H1 (cell line): Measurements from ENCODE around the gene SIMC1. TPM values are rescaled to one million over a fixed set of nuclear protein-coding genes. Genes with fewer than 3 reads are reported as not detected.

Experiments
- CTCF ChIA-PET: fragments of 300-600 bp; sonication (Branson Sonifier 250); formaldehyde crosslinking; loops from one replicate; lab custom pipeline; 2021; ENCODE audit not compliant: partially characterized antibody; lab: Charles Lee
- POLR2A ChIA-PET: fragments of 300-600 bp; sonication (Branson Sonifier 250); formaldehyde crosslinking; loops from one replicate; lab custom pipeline; 2021; ENCODE audit warnings: inconsistent platforms; ENCODE audit not compliant: partially characterized antibody; lab: Charles Lee
- DNase-seq, 2 experiments: peaks; one replicate each; pipeline versions ENCODE4 v3.0.0 to v3.0.0-alpha.2; 2010 to 2022; ENCODE audit warnings: low spot score in 2 of 2, low read depth in 1 of 2, mixed read lengths in 1 of 2
- FAIRE-seq: peaks from 2 replicates; lab custom pipeline; 2011; peaks lifted over from hg19 to GRCh38; lab: Jason Lieb, UNC
- H2AFZ ChIP-seq: 2 replicates; pipeline ENCODE4 v1.8.1; 2012; ENCODE audit warnings: low read length, inconsistent platforms
- H2AK5ac ChIP-seq: 2 replicates; pipeline ENCODE4 v1.6.1; 2013; ENCODE audit warnings: low read depth, low read length
- H2BK120ac ChIP-seq: replicated peaks from 2 replicates; pipeline ENCODE3; 2013; ENCODE audit warnings: low read depth, low read length, inconsistent platforms
- H2BK12ac ChIP-seq: 2 replicates; pipeline ENCODE4 v1.6.1; 2013; ENCODE audit warnings: low read depth, low read length
- H2BK15ac ChIP-seq: 2 replicates; pipeline ENCODE4 v1.6.1; 2013; ENCODE audit warnings: low read length
- H2BK20ac ChIP-seq: 2 replicates; pipeline ENCODE4 v1.6.1; 2013; ENCODE audit warnings: low read length
- H2BK5ac ChIP-seq: 2 replicates; pipeline ENCODE4 v1.6.1; 2013; ENCODE audit warnings: low read depth, low read length
- H3K14ac ChIP-seq: 2 replicates; pipeline ENCODE4 v1.6.1; 2013; ENCODE audit warnings: inconsistent platforms; ENCODE audit not compliant: insufficient read length
- H3K18ac ChIP-seq: 2 replicates; pipeline ENCODE4 v1.6.1; 2013; ENCODE audit warnings: low read length; ENCODE audit errors: extremely low read depth
- H3K23ac ChIP-seq: 2 replicates; pipeline ENCODE4 v1.6.1; 2013; ENCODE audit warnings: inconsistent platforms; ENCODE audit not compliant: insufficient read length
- H3K23me2 ChIP-seq: 2 replicates; pipeline ENCODE4 v1.6.1; 2013; ENCODE audit warnings: low read depth, low read length
- H3K27ac ChIP-seq: 2 replicates; pipeline ENCODE4 v1.6.1; 2011; ENCODE audit warnings: low read depth, low read length, inconsistent platforms
- H3K27me3 ChIP-seq, 4 experiments: replicated peaks in 1 of 4; 1 replicate in 1 of 4; 2 replicates in 3 of 4; pipeline versions ENCODE4 v1.6.1 to v1.8.1; 2011 to 2013; ENCODE audit warnings: low read length in 3 of 4, mild to moderate bottlenecking in 3 of 4, inconsistent platforms in 2 of 4, mixed read lengths in 2 of 4, moderate library complexity in 1 of 4; ENCODE audit not compliant: control insufficient read depth in 3 of 4, insufficient read depth in 3 of 4; ENCODE audit errors: extremely low read depth in 1 of 4
- H3K36me3 ChIP-seq, 4 experiments: 2 replicates each; pipeline versions ENCODE4 v1.6.1 to v1.8.1; 2011 to 2013; ENCODE audit warnings: mild to moderate bottlenecking in 4 of 4, low read length in 3 of 4, moderate library complexity in 2 of 4, control low read depth in 1 of 4, inconsistent platforms in 1 of 4; ENCODE audit not compliant: insufficient read depth in 4 of 4, control insufficient read depth in 2 of 4
- H3K4ac ChIP-seq: replicated peaks from 2 replicates; pipeline ENCODE3; 2013; ENCODE audit warnings: low read length, low read depth, mixed read lengths, inconsistent platforms; ENCODE audit not compliant: insufficient read length
- H3K4me1 ChIP-seq, 4 experiments: replicated peaks in 1 of 4; 1 replicate in 1 of 4; 2 replicates in 3 of 4; pipeline versions ENCODE4 v1.6.1 to v1.8.1; 2011 to 2013; ENCODE audit warnings: low read length in 3 of 4, inconsistent platforms in 2 of 4, mixed read lengths in 1 of 4; ENCODE audit not compliant: insufficient read depth in 4 of 4, control insufficient read depth in 3 of 4
- H3K4me2 ChIP-seq, 2 experiments: 2 replicates each; pipeline versions ENCODE4 v1.6.1 to v1.8.1; 2011 to 2013; ENCODE audit warnings: low read depth in 2 of 2, low read length in 2 of 2, control low read depth in 1 of 2, inconsistent platforms in 1 of 2, mild to moderate bottlenecking in 1 of 2; ENCODE audit not compliant: insufficient read depth in 1 of 2
- H3K4me3 ChIP-seq, 4 experiments: fragments of 200-600, 300-600 bp in 1 of 4; sonication (generic), shearing (Covaris generic), sonication (Bioruptor Twin) in 1 of 4; 2 replicates each; pipeline versions ENCODE4 v1.5.1 to v1.8.1; 2011 to 2016; ENCODE audit warnings: low read length in 4 of 4, low read depth in 3 of 4, control low read depth in 2 of 4, inconsistent platforms in 2 of 4, mild to moderate bottlenecking in 2 of 4, mixed read lengths in 1 of 4, moderate library complexity in 1 of 4; ENCODE audit not compliant: insufficient read depth in 2 of 4; ENCODE audit errors: extremely low read depth in 1 of 4
- H3K56ac ChIP-seq: replicated peaks from 2 replicates; pipeline ENCODE3; 2013; ENCODE audit warnings: low read depth, mild to moderate bottlenecking, mixed read lengths, low read length, inconsistent platforms; ENCODE audit not compliant: insufficient read length
- H3K79me1 ChIP-seq: 2 replicates; pipeline ENCODE4 v1.6.1; 2013; ENCODE audit warnings: low read depth, low read length, control low read depth
- H3K79me2 ChIP-seq, 2 experiments: 2 replicates each; pipeline versions ENCODE4 v1.6.1 to v1.8.1; 2012 to 2013; ENCODE audit warnings: low read length in 2 of 2, mild to moderate bottlenecking in 2 of 2, inconsistent platforms in 1 of 2; ENCODE audit not compliant: insufficient read depth in 2 of 2, control insufficient read depth in 1 of 2
- H3K9ac ChIP-seq, 4 experiments: replicated peaks in 1 of 4; 1 replicate in 1 of 4; 2 replicates in 3 of 4; pipeline versions ENCODE4 v1.6.1 to v1.8.1; 2011 to 2013; ENCODE audit warnings: low read depth in 3 of 4, low read length in 3 of 4, control low read depth in 2 of 4, mild to moderate bottlenecking in 2 of 4, moderate library complexity in 2 of 4, inconsistent platforms in 1 of 4; ENCODE audit errors: extremely low read depth in 1 of 4
- H3K9me3 ChIP-seq, 2 experiments: 2 replicates each; pipeline versions ENCODE4 v1.6.1 to v1.8.1; 2012 to 2013; ENCODE audit warnings: mild to moderate bottlenecking in 2 of 2, moderate library complexity in 2 of 2, control low read depth in 1 of 2, inconsistent platforms in 1 of 2, low read depth in 1 of 2, low read length in 1 of 2, mixed read lengths in 1 of 2; ENCODE audit not compliant: insufficient read depth in 2 of 2
- H4K20me1 ChIP-seq, 2 experiments: replicated peaks in 1 of 2; 2 replicates each; pipeline versions ENCODE3 to v1.8.1; 2011 to 2013; ENCODE audit warnings: inconsistent platforms in 2 of 2, low read length in 2 of 2, mild to moderate bottlenecking in 1 of 2; ENCODE audit not compliant: insufficient read depth in 2 of 2, control insufficient read depth in 1 of 2
- H4K5ac ChIP-seq: 2 replicates; pipeline ENCODE4 v1.6.1; 2013; ENCODE audit warnings: low read length, low read depth, mixed read lengths, inconsistent platforms; ENCODE audit not compliant: insufficient read length
- H4K8ac ChIP-seq: 2 replicates; pipeline ENCODE4 v1.8.0; 2013; ENCODE audit warnings: mild to moderate bottlenecking, moderate library complexity, low read length, inconsistent platforms; ENCODE audit not compliant: insufficient read depth; ENCODE audit errors: extremely low read depth
- H4K91ac ChIP-seq: replicated peaks from 2 replicates; pipeline ENCODE3; 2013; ENCODE audit warnings: low read length, mixed read lengths, inconsistent platforms; ENCODE audit not compliant: insufficient read length
- GTF2F1 ChIP-seq: IDR thresholded peaks from 2 replicates; pipeline ENCODE4 v1.6.1; 2012; ENCODE audit warnings: low read depth, low read length, improper control_type of control experiment, borderline replicate concordance
- HDAC6 ChIP-seq: IDR thresholded peaks from one replicate; pipeline ENCODE4 v1.7.1; 2012; ENCODE audit warnings: low read depth, mild to moderate bottlenecking, inconsistent platforms, low read length, moderate library complexity
- KDM1A ChIP-seq: fragments of 200-600, 300-600 bp; sonication (generic); IDR thresholded peaks from 2 replicates; pipeline ENCODE4 v1.7.1; 2016; ENCODE audit warnings: mild to moderate bottlenecking, low read length, borderline replicate concordance
- KDM4A ChIP-seq: IDR thresholded peaks from one replicate; pipeline ENCODE4 v1.7.1; 2012; ENCODE audit warnings: low read depth, mild to moderate bottlenecking, moderate library complexity, low read length, inconsistent platforms; ENCODE audit not compliant: severe bottlenecking
- MAFK ChIP-seq: IDR thresholded peaks from 2 replicates; pipeline ENCODE4 v1.6.1; 2012; ENCODE audit warnings: low read depth, mild to moderate bottlenecking, improper control_type of control experiment, low read length
- NANOG ChIP-seq: IDR thresholded peaks from 2 replicates; pipeline ENCODE4 v1.6.1; 2011; ENCODE audit warnings: low read length, low read depth, mild to moderate bottlenecking, inconsistent platforms; ENCODE audit not compliant: insufficient read depth, poor library complexity, severe bottlenecking
- RNF2 ChIP-seq: fragments of 200-900, 300-1000 bp; sonication (generic); IDR thresholded peaks from 2 replicates; pipeline ENCODE4 v1.7.1; 2016; ENCODE audit warnings: borderline replicate concordance, low read depth, mild to moderate bottlenecking, antibody characterized with exemption, low read length; ENCODE audit not compliant: poor library complexity, severe bottlenecking; ENCODE audit errors: missing control alignments
- RXRA ChIP-seq: IDR thresholded peaks from 2 replicates; pipeline ENCODE4 v1.6.1; 2011; ENCODE audit warnings: low read depth, mild to moderate bottlenecking, low read length, moderate library complexity; ENCODE audit not compliant: insufficient read depth
- SIRT6 ChIP-seq: IDR thresholded peaks from one replicate; pipeline ENCODE4 v1.7.1; 2012; ENCODE audit warnings: low read length, inconsistent platforms
- SP1 ChIP-seq: IDR thresholded peaks from 2 replicates; pipeline ENCODE4 v1.6.1; 2011; ENCODE audit warnings: low read depth, low read length
- TAF1 ChIP-seq: IDR thresholded peaks from 2 replicates; pipeline ENCODE4 v1.6.1; 2011; ENCODE audit warnings: mild to moderate bottlenecking, low read depth, low read length
- whole genome bisulfite sequencing, 2 experiments: shearing (Covaris generic) in 1 of 2; methylation state at CpG; one replicate each; pipeline versions ENCODE4 v1.1.6 to v1.1.7; 2013 to 2015; ENCODE audit warnings: low lambda C conversion rate in 2 of 2, mixed read lengths in 2 of 2, inconsistent platforms in 1 of 2, low coverage in 1 of 2, missing lambda C conversion rate in 1 of 2; ENCODE audit not compliant: insufficient replicate concordance in 2 of 2, insufficient coverage in 1 of 2, insufficient read length in 1 of 2; ENCODE audit errors: extremely low coverage in 1 of 2, missing lambda C conversion rate in 1 of 2; 5-methylcytosine and 5-hydroxymethylcytosine counted together
- polyA plus RNA-seq, 7 experiments: library from polyadenylated mRNA; depleted of rRNA in 3 of 7; stranded (reverse) in 5 of 7; unstranded in 2 of 7; fragments of >200 nt in 5 of 7; fragments of 200-250 nt in 2 of 7; gene quantifications; 1 replicate in 5 of 7; 2 replicates in 1 of 7; 4 replicates in 1 of 7; pipeline versions ENCODE4 v1.2.1 to v1.2.3, GENCODE V29; 2011 to 2013; ENCODE audit warnings: missing spikeins in 2 of 7, mixed read lengths in 2 of 7
- total RNA-seq: library from RNA; stranded (reverse); fragmentation: NEBNext Ultra II Directional; extraction: Animal tissue kit (Norgen Biotek cat#: 25700); gene quantifications from 2 replicates; pipeline ENCODE4 v1.2.1, GENCODE V29; 2021
- TF ChIP-seq, protein P1 (sequence below): IDR thresholded peaks from 2 replicates; pipeline ENCODE4 v1.6.1; 2012; ENCODE audit warnings: inconsistent platforms

Gene SIMC1
- total and polyA plus RNA-seq, 2 of the 8 experiments (the other 6 are each of a cell fraction or from before 2014, with no cell fraction given): 12.3 to 21.2 TPM

DNA sequence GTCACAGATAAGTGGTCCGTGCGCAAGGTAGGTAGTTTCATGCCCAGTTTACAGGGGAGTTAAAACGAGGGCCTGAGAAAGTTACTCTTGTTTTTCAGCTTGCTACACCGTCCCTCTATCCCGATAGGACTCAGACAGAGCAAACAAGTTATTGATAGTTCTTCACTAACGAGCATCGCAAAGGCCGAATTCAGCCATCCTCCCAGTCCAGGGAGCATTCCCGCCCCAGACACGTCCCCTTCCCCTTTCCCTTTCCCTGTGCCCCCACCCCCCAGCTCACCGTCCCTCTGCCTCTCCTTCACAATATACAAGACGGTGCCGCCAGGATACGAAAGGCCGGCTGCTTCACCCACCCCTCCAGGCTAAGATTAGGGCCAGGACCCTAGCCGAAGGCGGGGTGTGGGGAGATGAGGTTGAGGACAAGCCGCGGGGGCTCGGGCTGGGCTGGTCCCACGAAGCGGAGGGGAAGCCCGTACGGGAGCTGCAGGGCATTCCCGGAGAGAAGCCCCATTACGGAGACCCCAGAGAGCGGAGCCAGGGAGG is 122.7 kb downstream of the SIMC1 start:
- Histone ChIP-seq H3K9ac (peak overlapping the region; percentile 51 to 95 (median 82)), H3K27ac (peak overlapping the region; percentile 88), H3K4me3 (peak overlapping the region; percentile 79 to 95 (median 92)), H3K27me3 (peaks cover 7 to 30% (median 24%) of the 10 kb centered on the region in 4 experiments), H2BK20ac (no peak overlapping the region), H3K4ac (peak overlapping the region; percentile 78), H3K23ac (no peak overlapping the region), H3K23me2 (peaks cover 14% of the 10 kb centered on the region), H3K36me3 (peaks cover 0 to 27% (median under 1%) of the 10 kb centered on the region in 4 experiments; a peak in 3 of 8 replicates), H3K4me1 (peaks cover 0 to 3% (median 0%) of the 10 kb centered on the region in 4 experiments; a peak in 4 of 7 replicates), H3K56ac (peak overlapping the region; percentile 92), H2AK5ac (no peak overlapping the region), H2BK15ac (no peak overlapping the region), H3K4me2 (peak overlapping the region; percentile 68 to 79), H4K20me1 (peaks cover 0 to 12% of the 10 kb centered on the region in 2 experiments), H3K9me3 (no peaks in the 10 kb centered on the region), H4K8ac (peak overlapping the region; percentile 96), H3K79me2 (peaks cover 5 to 38% of the 10 kb centered on the region in 2 experiments; a peak in 3 of 4 replicates), H4K5ac (peak overlapping the region; percentile 68), H4K91ac (no peak overlapping the region), H3K79me1 (peaks cover 9% of the 10 kb centered on the region), H3K14ac (no peak overlapping the region), H2BK120ac (no peak overlapping the region), H3K18ac (peak overlapping the region; percentile 32; the same call in 1 of the 2 replicates), H2AFZ (0 out of 2 replicates have a peak overlapping the region, but pooled peaks have one; percentile 75), H2BK12ac (no peak overlapping the region), H2BK5ac (peak overlapping the region; percentile 81)
- ChIA-PET CTCF (interaction anchor here (1.1 kb wide), 1 partner anchor 13 kb away, joined by 3 read pairs; no protein-coding TSS in a partner anchor), POLR2A (interaction anchor here (1.0 to 3.6 kb wide), 12 partner anchors 9 to 184 kb away, joined by 3 to 30 read pairs (median 5); partner anchors contain the start of genes HIGD2A, NOP16 and RNF44)
- 4% methylated on average over 26 of the region's 27 CpGs; no CpG with 5 or more reads in 1 of the 2 experiments for whole genome bisulfite sequencing, 2 experiments
- FAIRE-seq (no peak), DNase-seq (no peak)
- TF ChIP-seq SIRT6 (no peak), RNF2 (no peak), NANOG (no peak), TAF1 (no peak), RXRA (no peak), KDM4A (no peak), KDM1A (no peak), GTF2F1 (no peak), MAFK (no peak), SP1 (no peak), HDAC6 (no peak)
- TF ChIP-seq, protein P1, sequence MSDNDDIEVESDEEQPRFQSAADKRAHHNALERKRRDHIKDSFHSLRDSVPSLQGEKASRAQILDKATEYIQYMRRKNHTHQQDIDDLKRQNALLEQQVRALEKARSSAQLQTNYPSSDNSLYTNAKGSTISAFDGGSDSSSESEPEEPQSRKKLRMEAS: no peak
